ENCODE data around the gene ADAMTS16. TPM values are rescaled to one million over a fixed set of nuclear protein-coding genes. Genes with fewer than 3 reads are reported as not detected.
A peak's percentile ranks its signal among the peaks of the same experiment; 100 is the strongest.

The ADAMTS16 gene
- total and polyA plus RNA-seq, 11 donors, result 0.05 to 4.7 (median 0.16) TPM; not detected in 8

DNA sequence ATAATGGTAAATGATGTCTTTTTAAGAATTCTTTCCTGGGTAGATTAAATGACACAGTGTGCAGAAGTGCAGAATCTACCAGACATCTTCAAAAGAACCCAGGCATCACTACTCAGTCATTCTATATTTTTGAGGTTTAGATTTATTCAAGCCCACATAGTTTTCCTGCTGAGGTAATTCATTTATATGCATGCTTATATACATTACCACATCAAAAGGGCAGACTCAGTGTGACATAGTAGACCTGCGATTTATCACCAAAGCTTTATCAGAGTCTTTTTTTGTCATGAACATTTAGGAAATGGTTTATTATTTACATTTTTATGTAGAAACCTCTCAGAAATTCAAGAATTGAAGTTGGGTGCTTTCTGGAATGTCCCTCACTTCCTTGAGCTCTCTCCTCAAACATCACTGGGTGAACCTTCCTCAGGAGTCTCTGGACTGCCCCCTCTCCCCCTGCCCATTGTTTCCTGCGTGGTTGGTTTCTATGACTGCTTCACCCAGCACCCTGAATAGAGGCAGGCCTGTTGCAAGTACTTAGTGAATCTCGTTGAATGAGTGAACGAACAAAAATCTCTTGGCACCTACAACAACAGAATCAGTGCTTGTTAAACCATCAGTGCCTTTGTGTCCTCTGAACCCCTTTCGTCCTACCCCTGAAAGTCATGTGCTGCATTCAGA, 42.5 kb downstream of the ADAMTS16 start:
- ATAC-seq (no peak), DNase-seq (no peak)
- 37 to 41% (median 40%) methylated on average over 5 of the region's 5 CpGs for WGBS, 4 donors
- Histone ChIP-seq H3K4me1 (no peaks in the 10 kb centered on the region), H3K9me3 (no peaks in the 10 kb centered on the region), H3K4me3 (no peak overlapping the region), H3K27me3 (peaks cover 0 to 31% (median 4%) of the 10 kb centered on the region in 9 donors), H3K27ac (no peak overlapping the region), H3K36me3 (no peaks in the 10 kb centered on the region)
- TF ChIP-seq, protein P1, sequence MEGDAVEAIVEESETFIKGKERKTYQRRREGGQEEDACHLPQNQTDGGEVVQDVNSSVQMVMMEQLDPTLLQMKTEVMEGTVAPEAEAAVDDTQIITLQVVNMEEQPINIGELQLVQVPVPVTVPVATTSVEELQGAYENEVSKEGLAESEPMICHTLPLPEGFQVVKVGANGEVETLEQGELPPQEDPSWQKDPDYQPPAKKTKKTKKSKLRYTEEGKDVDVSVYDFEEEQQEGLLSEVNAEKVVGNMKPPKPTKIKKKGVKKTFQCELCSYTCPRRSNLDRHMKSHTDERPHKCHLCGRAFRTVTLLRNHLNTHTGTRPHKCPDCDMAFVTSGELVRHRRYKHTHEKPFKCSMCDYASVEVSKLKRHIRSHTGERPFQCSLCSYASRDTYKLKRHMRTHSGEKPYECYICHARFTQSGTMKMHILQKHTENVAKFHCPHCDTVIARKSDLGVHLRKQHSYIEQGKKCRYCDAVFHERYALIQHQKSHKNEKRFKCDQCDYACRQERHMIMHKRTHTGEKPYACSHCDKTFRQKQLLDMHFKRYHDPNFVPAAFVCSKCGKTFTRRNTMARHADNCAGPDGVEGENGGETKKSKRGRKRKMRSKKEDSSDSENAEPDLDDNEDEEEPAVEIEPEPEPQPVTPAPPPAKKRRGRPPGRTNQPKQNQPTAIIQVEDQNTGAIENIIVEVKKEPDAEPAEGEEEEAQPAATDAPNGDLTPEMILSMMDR (IDR thresholded peaks at IDR 0.05), result no peak
- no peak for TF ChIP-seq POLR2A (IDR thresholded peaks at IDR 0.05)
- intact Hi-C loops (cut with DNase I), result no loop called here

DNA sequence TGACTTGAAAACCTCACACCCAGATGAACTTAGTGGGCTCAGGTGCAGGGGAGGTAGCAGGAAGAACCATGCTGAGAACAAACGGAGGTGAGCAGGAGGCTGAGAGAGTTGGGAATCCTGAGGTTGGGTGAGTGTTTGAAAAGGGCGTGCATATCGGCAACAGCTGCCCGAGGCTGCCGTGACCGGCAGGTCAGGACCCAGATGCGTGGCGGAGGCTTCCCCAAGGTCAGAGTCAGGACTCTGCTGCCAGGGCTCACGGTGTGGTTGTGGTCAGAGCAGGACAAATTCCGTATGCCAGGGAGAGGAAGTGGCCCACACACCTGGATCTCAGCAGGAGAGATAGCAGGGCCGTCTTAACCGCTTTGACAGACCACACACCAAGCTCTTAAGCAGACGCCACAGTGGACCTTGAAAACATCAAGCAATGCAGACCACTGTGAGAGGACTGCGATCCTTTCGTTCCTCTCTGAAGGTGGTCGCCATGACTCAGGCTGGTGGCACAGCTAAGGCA, 43.1 kb downstream of the ADAMTS16 start:
- no peak for ATAC-seq
- H3K4me3 ChIP-seq, result no peak overlapping the region

DNA sequence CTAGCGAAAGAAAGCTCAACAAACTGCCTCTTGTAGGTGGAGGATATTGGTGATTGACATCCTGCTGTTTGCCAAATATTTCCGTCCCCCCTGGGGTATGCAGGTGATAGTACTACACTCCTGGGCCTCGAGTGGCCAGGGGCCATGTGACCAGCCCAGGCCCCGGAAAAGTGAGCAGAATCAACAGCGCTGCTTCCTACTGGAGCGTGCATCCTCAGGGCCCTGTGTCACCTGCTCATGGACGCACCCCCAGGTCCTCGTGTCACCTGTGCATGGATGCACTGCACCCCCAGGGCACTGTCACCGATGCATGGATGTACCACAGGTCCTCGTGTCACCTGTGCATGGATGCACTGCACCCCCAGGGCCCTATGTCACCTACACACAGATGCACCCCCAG, 43.8 kb downstream of the ADAMTS16 start:
- WGBS, 4 donors, result 56 to 70% (median 68%) methylated on average over 10 of the region's 10 CpGs
- DNase-seq (no peak), ATAC-seq (peak in 1 of 4 donors; percentile 24)
- no peaks in the 10 kb centered on the region for H3K4me1 ChIP-seq
- H3K4me3 ChIP-seq, result no peak overlapping the region
- H3K27me3 ChIP-seq, result peaks cover 0 to 29% (median 4%) of the 10 kb centered on the region in 9 donors
- TF ChIP-seq, protein P1 (IDR thresholded peaks at IDR 0.05), result no peak
- H3K36me3 ChIP-seq, result no peaks in the 10 kb centered on the region
- H3K27ac ChIP-seq, result no peak overlapping the region
- no peaks in the 10 kb centered on the region for H3K9me3 ChIP-seq
- intact Hi-C loops (cut with DNase I), result no loop called here

More for the DNA sequence above, 43.1 kb downstream of the ADAMTS16 start:
- Histone ChIP-seq H3K4me1 (no peaks in the 10 kb centered on the region), H3K27ac (no peak overlapping the region), H3K27me3 (peaks cover 0 to 31% (median 4%) of the 10 kb centered on the region in 9 donors), H3K9me3 (no peaks in the 10 kb centered on the region), H3K36me3 (no peaks in the 10 kb centered on the region)
- WGBS, 4 donors, result 11 to 39% (median 15%) methylated on average over 15 to 16 of the region's 16 CpGs
- intact Hi-C loops (cut with DNase I), result no loop called here
- TF ChIP-seq, protein P1 (IDR thresholded peaks at IDR 0.05), result no peak
- TF ChIP-seq POLR2A (IDR thresholded peaks at IDR 0.05), result no peak
- DNase-seq, result no peak

DNA sequence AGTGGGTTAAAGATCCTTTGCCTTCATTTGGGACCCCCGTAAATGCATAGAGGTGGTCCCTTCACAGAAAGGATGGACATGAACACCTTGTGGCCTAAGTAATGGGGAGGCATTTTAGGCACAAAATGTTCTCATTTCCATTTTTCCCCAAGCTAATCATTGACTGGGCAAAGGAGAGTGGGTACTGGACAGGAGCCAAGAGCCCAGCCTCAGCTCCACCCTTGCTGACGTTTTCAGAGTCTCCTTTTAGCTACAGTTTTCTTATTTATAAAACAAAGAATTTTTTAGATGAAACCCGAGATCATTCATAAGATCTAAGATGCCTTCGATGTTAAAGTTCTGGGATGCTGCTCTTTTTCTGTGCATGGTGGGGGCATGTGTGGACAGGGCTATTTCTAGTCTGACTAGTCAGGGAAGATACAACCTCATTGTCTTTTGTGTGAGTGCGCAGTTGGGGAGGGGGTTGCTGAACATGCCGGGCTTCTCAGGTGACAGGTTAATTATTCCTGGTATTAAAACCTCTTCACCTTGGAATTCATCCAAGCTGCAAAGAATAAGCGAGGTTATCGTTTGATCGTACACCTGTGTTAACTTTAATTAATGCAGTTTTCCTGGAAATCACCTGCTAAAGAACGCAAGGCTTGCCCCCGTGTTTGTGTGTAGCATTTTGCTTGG, 48.4 kb downstream of the ADAMTS16 start:
- Histone ChIP-seq H3K27me3 (peaks cover 0 to 10% (median 0%) of the 10 kb centered on the region in 9 donors), H3K27ac (no peak overlapping the region), H3K9me3 (no peaks in the 10 kb centered on the region), H3K4me1 (no peaks in the 10 kb centered on the region), H3K36me3 (no peaks in the 10 kb centered on the region), H3K4me3 (no peak overlapping the region)
- DNase-seq (no peak), ATAC-seq (no peak)
- TF ChIP-seq, protein P1 (IDR thresholded peaks at IDR 0.05), result no peak
- TF ChIP-seq POLR2A (IDR thresholded peaks at IDR 0.05), result no peak
- 64 to 74% (median 65%) methylated on average over 11 of the region's 11 CpGs for WGBS, 4 donors
- intact Hi-C loops (cut with DNase I), result no loop called here
